Hematopoietic multipotent progenitor cell (in vitro differentiated cells): ENCODE measurements around the gene GSK3B. TPM values are rescaled to one million over a fixed set of nuclear protein-coding genes. Genes with fewer than 3 reads are reported as not detected.

Experiments used
- DNase-seq, 3 donors: peaks; one replicate each; pipeline ENCODE4 v3.0.0-alpha.2; 2011 to 2015; ENCODE audit warnings: low read depth in 2 of 3, low spot score in 2 of 3
- total RNA-seq: library from RNA; depleted of rRNA; stranded (reverse); fragments of >200 nt; gene quantifications from one replicate; pipeline ENCODE4 v1.2.3, GENCODE V29; 2012

The GSK3B gene
- total RNA-seq, 1 donor, result 22.6 TPM

GRCh38 chr3:119891944-119892721, 202.1 kb downstream of the GSK3B start:
- DNase-seq, result peak; percentile 25 to 89 (median 69)

- DNase-seq, result peak in 1 of 3 donors; percentile 18
Observed at GRCh38 chr3:119888681-119889080, 205.6 kb downstream of the GSK3B start.

- no peak for DNase-seq
Observed at GRCh38 chr3:119885746-119886530, 208.3 kb downstream of the GSK3B start.

GRCh38 chr3:119884161-119884557, 210.1 kb downstream of the GSK3B start:
- DNase-seq, result no peak

- DNase-seq, result no peak
Observed at GRCh38 chr3:119883461-119884160, 210.6 kb downstream of the GSK3B start.

GRCh38 chr3:119880966-119881365, 213.3 kb downstream of the GSK3B start:
- DNase-seq, result no peak

- peak in 1 of 3 donors; percentile 26 for DNase-seq
Observed at GRCh38 chr3:119873646-119874045, 220.6 kb downstream of the GSK3B start.

- no peak for DNase-seq
Observed at GRCh38 chr3:119872773-119873172, 221.5 kb downstream of the GSK3B start.

- no peak for DNase-seq
Observed at GRCh38 chr3:119871571-119871970, 222.7 kb downstream of the GSK3B start.

- DNase-seq, result no peak
Observed at GRCh38 chr3:119870512-119870911, 223.7 kb downstream of the GSK3B start.

- DNase-seq, result no peak
Observed at GRCh38 chr3:119864476-119864875, 229.8 kb downstream of the GSK3B start.

- no peak for DNase-seq
Observed at GRCh38 chr3:119862616-119863015, 231.6 kb downstream of the GSK3B start.

- DNase-seq, result no peak
Observed at GRCh38 chr3:119861681-119862080, 232.6 kb downstream of the GSK3B start.

GRCh38 chr3:119859728-119860127, 234.5 kb downstream of the GSK3B start:
- no peak for DNase-seq

- DNase-seq, result no peak
Observed at GRCh38 chr3:119858957-119859356, 235.3 kb downstream of the GSK3B start.

GRCh38 chr3:119856695-119857094, 237.6 kb downstream of the GSK3B start:
- no peak for DNase-seq

GRCh38 chr3:119849126-119849525, 245.1 kb downstream of the GSK3B start:
- no peak for DNase-seq

- no peak for DNase-seq
Observed at GRCh38 chr3:119841808-119842471, 252.3 kb downstream of the GSK3B start.

- DNase-seq, result peak in 1 of 3 donors; percentile 19
Observed at GRCh38 chr3:119835556-119835955, 258.7 kb downstream of the GSK3B start.

GRCh38 chr3:119834754-119835370, 259.4 kb downstream of the GSK3B start:
- no peak for DNase-seq
